Measurements from ENCODE around the gene CTSS.
"Not testable (repeated sequence)": the region's sequence is repeated elsewhere in the genome, so short reads cannot be mapped to it uniquely, and the experiment has no call there.

CTSS gene

GRCh38 chr1:150796374-150796773, 30.8 kb upstream of the CTSS start:
- Histone ChIP-seq H3K4me1 (no peaks in the 10 kb centered on the region), H3K27me3 (no peaks in the 10 kb centered on the region), H3K4me3 (ENCODE audit: low read depth, low read length) (no peak overlapping the region), H3K9me3 (no peaks in the 10 kb centered on the region), H3K36me3 (no peaks in the 10 kb centered on the region)
- DNase-seq = no peak
- TF ChIP-seq CTCF (IDR thresholded peaks at IDR 0.05; ENCODE audit: low read depth, low read length) = no peak

- not testable (repeated sequence) for H3K4me3 ChIP-seq (ENCODE audit: low read depth, low read length); H3K4me1 ChIP-seq; DNase-seq; H3K9me3 ChIP-seq; H3K27me3 ChIP-seq; H3K36me3 ChIP-seq
Measured at GRCh38 chr1:150793778-150794177, 28.2 kb upstream of the CTSS start.

GRCh38 chr1:150793221-150793620, 27.6 kb upstream of the CTSS start:
- DNase-seq = no peak
- Histone ChIP-seq H3K4me3 (ENCODE audit: low read depth, low read length) (no peak overlapping the region), H3K36me3 (no peaks in the 10 kb centered on the region), H3K4me1 (no peaks in the 10 kb centered on the region), H3K9me3 (no peaks in the 10 kb centered on the region), H3K27me3 (no peaks in the 10 kb centered on the region)
- TF ChIP-seq CTCF (IDR thresholded peaks at IDR 0.05; ENCODE audit: low read depth, low read length) = no peak

GRCh38 chr1:150791585-150791984, 26.0 kb upstream of the CTSS start:
- no peaks in the 10 kb centered on the region for H3K4me1 ChIP-seq
- H3K4me3 ChIP-seq (ENCODE audit: low read depth, low read length) = no peak overlapping the region
- H3K27me3 ChIP-seq = no peaks in the 10 kb centered on the region
- H3K9me3 ChIP-seq = no peaks in the 10 kb centered on the region
- no peak for TF ChIP-seq CTCF (IDR thresholded peaks at IDR 0.05; ENCODE audit: low read depth, low read length)
- H3K36me3 ChIP-seq = no peaks in the 10 kb centered on the region
- no peak for DNase-seq

- no peaks in the 10 kb centered on the region for H3K9me3 ChIP-seq
- DNase-seq = no peak
Measured at GRCh38 chr1:150789396-150789795, 23.8 kb upstream of the CTSS start.

GRCh38 chr1:150788946-150789345, 23.4 kb upstream of the CTSS start:
- no peak for DNase-seq
- no peaks in the 10 kb centered on the region for H3K9me3 ChIP-seq
- H3K4me3 ChIP-seq (ENCODE audit: low read depth, low read length) = no peak overlapping the region
- no peaks in the 10 kb centered on the region for H3K36me3 ChIP-seq
- no peak for TF ChIP-seq CTCF (IDR thresholded peaks at IDR 0.05; ENCODE audit: low read depth, low read length)
- H3K4me1 ChIP-seq = no peaks in the 10 kb centered on the region
- no peaks in the 10 kb centered on the region for H3K27me3 ChIP-seq

More at GRCh38 chr1:150789396-150789795, 23.8 kb upstream of the CTSS start:
- Histone ChIP-seq H3K27me3 (no peaks in the 10 kb centered on the region), H3K4me3 (ENCODE audit: low read depth, low read length) (no peak overlapping the region), H3K36me3 (no peaks in the 10 kb centered on the region), H3K4me1 (no peaks in the 10 kb centered on the region)
- no peak for TF ChIP-seq CTCF (IDR thresholded peaks at IDR 0.05; ENCODE audit: low read depth, low read length)

GRCh38 chr1:150787455-150787854, 21.9 kb upstream of the CTSS start:
- Histone ChIP-seq H3K4me1 (no peaks in the 10 kb centered on the region), H3K27me3 (no peaks in the 10 kb centered on the region), H3K36me3 (no peaks in the 10 kb centered on the region), H3K9me3 (no peaks in the 10 kb centered on the region), H3K4me3 (ENCODE audit: low read depth, low read length) (no peak overlapping the region)
- no peak for TF ChIP-seq CTCF (IDR thresholded peaks at IDR 0.05; ENCODE audit: low read depth, low read length)
- DNase-seq = no peak
